ENCODE measurements around the gene SHC2.

SHC2 gene

GRCh38 chr19:373391-374182, 87.2 kb downstream of the SHC2 start:
- POLR2A ChIA-PET, result no interaction called here
- DNase-seq (ENCODE audit: low read depth, low spot score), result no peak
- CTCF ChIA-PET, result interaction anchor here (1.1 kb wide), 1 partner anchor 8 kb away, joined by 4 read pairs; no protein-coding TSS in a partner anchor
- no peak for TF ChIP-seq CTCF (IDR thresholded peaks at IDR 0.05; ENCODE audit: insufficient read depth, low read length, missing control alignments)
- H3K4me3 ChIP-seq (ENCODE audit: low read depth, low read length), result no peak overlapping the region

GRCh38 chr19:372306-372890, 88.4 kb downstream of the SHC2 start:
- TF ChIP-seq CTCF (IDR thresholded peaks at IDR 0.05; ENCODE audit: insufficient read depth, low read length, missing control alignments), result no peak
- CTCF ChIA-PET, result no interaction called here
- DNase-seq (ENCODE audit: low read depth, low spot score), result peak; percentile 12
- no peak overlapping the region for H3K4me3 ChIP-seq (ENCODE audit: low read depth, low read length)
- POLR2A ChIA-PET, result no interaction called here

- H3K4me3 ChIP-seq (ENCODE audit: low read depth, low read length), result no peak overlapping the region
- no peak for DNase-seq (ENCODE audit: low read depth, low spot score)
- ChIA-PET POLR2A (no interaction called here), CTCF (no interaction called here)
- TF ChIP-seq CTCF (IDR thresholded peaks at IDR 0.05; ENCODE audit: insufficient read depth, low read length, missing control alignments), result no peak
These were observed 89.2 kb downstream of the SHC2 start for GRCh38 chr19:371501-372168.

GRCh38 chr19:370641-371330, 90.0 kb downstream of the SHC2 start:
- H3K4me3 ChIP-seq (ENCODE audit: low read depth, low read length), result no peak overlapping the region
- POLR2A ChIA-PET, result no interaction called here
- no peak for TF ChIP-seq CTCF (IDR thresholded peaks at IDR 0.05; ENCODE audit: insufficient read depth, low read length, missing control alignments)
- DNase-seq (ENCODE audit: low read depth, low spot score), result no peak
- CTCF ChIA-PET, result interaction anchor here (0.6 kb wide), 1 partner anchor 55 kb away, joined by 3 read pairs; no protein-coding TSS in a partner anchor

GRCh38 chr19:369876-370275, 91.0 kb downstream of the SHC2 start:
- no peak overlapping the region for H3K4me3 ChIP-seq (ENCODE audit: low read depth, low read length)
- no peak for DNase-seq (ENCODE audit: low read depth, low spot score)
- no peak for TF ChIP-seq CTCF (IDR thresholded peaks at IDR 0.05; ENCODE audit: insufficient read depth, low read length, missing control alignments)
- POLR2A ChIA-PET, result no interaction called here
- CTCF ChIA-PET, result no interaction called here

GRCh38 chr19:369256-369655, 91.6 kb downstream of the SHC2 start:
- ChIA-PET POLR2A (no interaction called here), CTCF (no interaction called here)
- DNase-seq (ENCODE audit: low read depth, low spot score), result no peak
- no peak for TF ChIP-seq CTCF (IDR thresholded peaks at IDR 0.05; ENCODE audit: insufficient read depth, low read length, missing control alignments)
- no peak overlapping the region for H3K4me3 ChIP-seq (ENCODE audit: low read depth, low read length)
